ENCODE results near the gene PCGF3. TPM values are rescaled to one million over a fixed set of nuclear protein-coding genes. Genes with fewer than 3 reads are reported as not detected.
"Not testable (repeated sequence)": the region's sequence is repeated elsewhere in the genome, so short reads cannot be mapped to it uniquely, and the experiment has no call there.

PCGF3 gene
- total RNA-seq, 1 experiment from 2014 or later: 66.3 TPM

GRCh38 chr4:751676-752075 is 46.0 kb downstream of the PCGF3 start (continued):
- no peak for TF ChIP-seq REST (IDR thresholded peaks at IDR 0.05; ENCODE audit: low read depth)
- no peak for TF ChIP-seq CEBPB (IDR thresholded peaks at IDR 0.05; ENCODE audit: low read depth)
- TF ChIP-seq YY1 (IDR thresholded peaks at IDR 0.05; ENCODE audit: extremely low read depth, insufficient replicate concordance, low read depth, low read length): no peak

GRCh38 chr4:752196-752861 is 46.7 kb downstream of the PCGF3 start:
- TF ChIP-seq MAX (IDR thresholded peaks at IDR 0.05) (no peak), POLR2AphosphoS5 (IDR thresholded peaks at IDR 0.05; ENCODE audit: low read depth, low read length) (no peak), RAD21 (IDR thresholded peaks at IDR 0.05; ENCODE audit: low read depth) (no peak), TCF7L2 (IDR thresholded peaks at IDR 0.05; ENCODE audit: borderline replicate concordance, extremely low read depth, insufficient read depth, insufficient read length) (no peak), POLR2A (IDR thresholded peaks at IDR 0.05; ENCODE audit: borderline replicate concordance, extremely low read depth, insufficient read depth, insufficient read length) (no peak), SP1 (IDR thresholded peaks at IDR 0.05; ENCODE audit: low read depth) (no peak), ELF1 (IDR thresholded peaks at IDR 0.05; ENCODE audit: borderline replicate concordance, low read depth) (no peak), JUND (IDR thresholded peaks at IDR 0.05) (no peak)
- no peaks in the 10 kb centered on the region for H4K20me1 ChIP-seq (ENCODE audit: insufficient read depth)
- H3K27me3 ChIP-seq (ENCODE audit: insufficient read depth, low read length): no peaks in the 10 kb centered on the region
- no peak overlapping the region for H3K27ac ChIP-seq (ENCODE audit: low read depth, low read length)
- ChIA-PET CTCF (no interaction called here), POLR2A (no interaction called here), RAD21 (ENCODE audit: low non-redundant PET in 1 of 2, low total read pairs in 2 of 2, uncharacterized antibody in 2 of 2, unreplicated experiment in 2 of 2) (no interaction called here)
- no peak overlapping the region for H3K4me3 ChIP-seq (replicated peaks in 1 of 2; ENCODE audit: low read depth in 1 of 2, low read length in 2 of 2)
- peaks cover 0 to 7% of the 10 kb centered on the region in 2 experiments; a peak in 1 of 4 replicates for H3K4me1 ChIP-seq (ENCODE audit: control insufficient read depth in 1 of 2, insufficient read depth in 2 of 2, low read length in 2 of 2)
- H3K4me2 ChIP-seq (ENCODE audit: low read length): no peak overlapping the region
- H3K9ac ChIP-seq (ENCODE audit: low read length): no peak overlapping the region
- no peak for ATAC-seq
- no peak overlapping the region for H2AFZ ChIP-seq (ENCODE audit: low read depth, low read length, poor library complexity, severe bottlenecking)
- intact Hi-C loops (cut with micrococcal nuclease): no loop called here
- peaks cover 11% of the 10 kb centered on the region in 2 experiments; a peak in 2 of 4 replicates for H3K36me3 ChIP-seq (ENCODE audit: control insufficient read depth in 1 of 2, insufficient read depth in 2 of 2, low read length in 2 of 2)
- no peak for DNase-seq (ENCODE audit: low read depth, low spot score)
- peaks cover 16% of the 10 kb centered on the region for H3K79me2 ChIP-seq (ENCODE audit: insufficient read depth, low read length)
- no peaks in the 10 kb centered on the region for H3K9me2 ChIP-seq (ENCODE audit: insufficient read depth)
- H3K9me3 ChIP-seq (ENCODE audit: control insufficient read depth in 1 of 2, insufficient read depth in 1 of 2, low read depth in 1 of 2, low read length in 2 of 2): no peaks in the 10 kb centered on the region
- no TSS peak for BruUV-seq (replicated peaks)

GRCh38 chr4:753186-753585 is 47.6 kb downstream of the PCGF3 start:
- ATAC-seq; POLR2A ChIA-PET; RAD21 ChIA-PET (ENCODE audit: low non-redundant PET in 1 of 2, low total read pairs in 2 of 2, uncharacterized antibody in 2 of 2, unreplicated experiment in 2 of 2); H3K27me3 ChIP-seq (ENCODE audit: insufficient read depth, low read length); H3K4me3 ChIP-seq (replicated peaks in 1 of 2; ENCODE audit: low read depth in 1 of 2, low read length in 2 of 2); H4K20me1 ChIP-seq (ENCODE audit: insufficient read depth); H3K4me1 ChIP-seq (ENCODE audit: control insufficient read depth in 1 of 2, insufficient read depth in 2 of 2, low read length in 2 of 2); H3K27ac ChIP-seq (ENCODE audit: low read depth, low read length); BruUV-seq (replicated peaks); H3K9ac ChIP-seq (ENCODE audit: low read length); intact Hi-C loops (cut with micrococcal nuclease); H3K4me2 ChIP-seq (ENCODE audit: low read length); CTCF ChIA-PET; H3K9me3 ChIP-seq (ENCODE audit: control insufficient read depth in 1 of 2, insufficient read depth in 1 of 2, low read depth in 1 of 2, low read length in 2 of 2); DNase-seq (ENCODE audit: low read depth, low spot score); H2AFZ ChIP-seq (ENCODE audit: low read depth, low read length, poor library complexity, severe bottlenecking); H3K9me2 ChIP-seq (ENCODE audit: insufficient read depth): not testable (repeated sequence)
- H3K79me2 ChIP-seq (ENCODE audit: insufficient read depth, low read length): peaks cover 10% of the 10 kb centered on the region
- peaks cover 7 to 11% of the 10 kb centered on the region in 2 experiments; a peak in 3 of 4 replicates for H3K36me3 ChIP-seq (ENCODE audit: control insufficient read depth in 1 of 2, insufficient read depth in 2 of 2, low read length in 2 of 2)
